GM23338 (cell line): ENCODE measurements around the gene EGFL6. TPM values are rescaled to one million over a fixed set of nuclear protein-coding genes. Genes with fewer than 3 reads are reported as not detected.

Experiments used
- ATAC-seq: fragments of 200-7000 bp; cut with Tn5 transposase; 3 replicates; pipeline ENCODE4 v1.9.1; 2020
- DNase-seq: peaks from one replicate; pipeline ENCODE4 v3.0.0-alpha.2; 2015; ENCODE audit warnings: low spot score
- H2AFZ ChIP-seq: fragments of 200-600 bp; sonication (generic); 2 replicates; pipeline ENCODE4 v1.8.0; 2016; ENCODE audit warnings: antibody characterized with exemption, mild to moderate bottlenecking, moderate library complexity
- H3F3A ChIP-seq: fragments of 200-600 bp; sonication (generic); replicated peaks from 2 replicates; pipeline ENCODE4 v1.8.0; 2017; ENCODE audit warnings: antibody characterized with exemption, mixed run types, low read depth
- H3K27ac ChIP-seq: fragments of 200-600 bp; sonication (generic); 2 replicates; pipeline ENCODE4 v1.6.1; 2016; ENCODE audit warnings: low read depth
- H3K27me3 ChIP-seq: fragments of 200-600 bp; sonication (generic); 2 replicates; pipeline ENCODE4 v1.8.0; 2016; ENCODE audit warnings: mild to moderate bottlenecking, mixed run types, moderate library complexity; ENCODE audit not compliant: insufficient read depth
- H3K36me3 ChIP-seq: fragments of 200-600 bp; sonication (generic); 2 replicates; pipeline ENCODE4 v1.8.0; 2016; ENCODE audit warnings: mild to moderate bottlenecking; ENCODE audit not compliant: insufficient read depth
- H3K4me1 ChIP-seq: fragments of 200-600 bp; sonication (generic); 2 replicates; pipeline ENCODE4 v1.8.0; 2016; ENCODE audit warnings: mild to moderate bottlenecking, moderate library complexity; ENCODE audit not compliant: insufficient read depth
- H3K4me2 ChIP-seq: fragments of 200-600 bp; sonication (generic); 2 replicates; pipeline ENCODE4 v1.7.1; 2017; ENCODE audit warnings: mixed run types
- H3K4me3 ChIP-seq: fragments of 200-600 bp; sonication (generic); 2 replicates; pipeline ENCODE4 v1.6.1; 2016; ENCODE audit warnings: mixed run types
- H3K79me2 ChIP-seq: fragments of 200-600 bp; sonication (generic); replicated peaks from 2 replicates; pipeline ENCODE4 v1.8.0; 2017; ENCODE audit warnings: mild to moderate bottlenecking; ENCODE audit not compliant: insufficient read depth
- H3K9me2 ChIP-seq: fragments of 200-600 bp; sonication (generic); 2 replicates; pipeline ENCODE4 v1.8.0; 2017; ENCODE audit not compliant: insufficient read depth
- H4K20me1 ChIP-seq: fragments of 200-600 bp; sonication (generic); replicated peaks from 2 replicates; pipeline ENCODE4 v1.8.0; 2017; ENCODE audit warnings: mild to moderate bottlenecking; ENCODE audit not compliant: insufficient read depth
- H3K27ac Mint-ChIP-seq: 2 replicates; pipeline ENCODE4 v1.8.0; 2020; ENCODE audit warnings: inconsistent platforms, mild to moderate bottlenecking, moderate library complexity, mixed read lengths
- H3K27me3 Mint-ChIP-seq: 3 replicates; pipeline ENCODE4 v1.8.0; 2022; ENCODE audit warnings: low read depth, mild to moderate bottlenecking, moderate library complexity, mixed read lengths, inconsistent platforms; ENCODE audit not compliant: insufficient read depth, poor library complexity
- H3K36me3 Mint-ChIP-seq: 3 replicates; pipeline ENCODE4 v1.8.0; 2021; ENCODE audit warnings: low read depth, mild to moderate bottlenecking, inconsistent platforms, moderate library complexity, mixed read lengths
- H3K4me1 Mint-ChIP-seq: 3 replicates; pipeline ENCODE4 v1.8.0; 2020; ENCODE audit warnings: mild to moderate bottlenecking, inconsistent platforms, mixed read lengths
- H3K4me3 Mint-ChIP-seq: 3 replicates; pipeline ENCODE4 v1.8.0; 2021; ENCODE audit warnings: moderate library complexity, mild to moderate bottlenecking, inconsistent platforms, mixed read lengths
- H3K9me3 Mint-ChIP-seq: 3 replicates; pipeline ENCODE4 v1.8.0; 2020; ENCODE audit warnings: moderate library complexity, mild to moderate bottlenecking, inconsistent platforms, mixed read lengths
- ETS1 ChIP-seq: IDR thresholded peaks from 2 replicates; pipeline ENCODE4 v1.6.1; 2016; ENCODE audit warnings: antibody characterized with exemption
- EZH2phosphoT487 ChIP-seq: fragments of 200-600 bp; sonication (generic); IDR thresholded peaks from one replicate; pipeline ENCODE4 v1.8.1; 2018; ENCODE audit warnings: antibody characterized with exemption; ENCODE audit not compliant: unreplicated experiment
- JUNB ChIP-seq: IDR thresholded peaks from one replicate; pipeline ENCODE4 v1.6.1; 2016; ENCODE audit warnings: antibody characterized with exemption; ENCODE audit not compliant: unreplicated experiment
- NANOG ChIP-seq: IDR thresholded peaks from 2 replicates; pipeline ENCODE4 v1.6.1; 2016; ENCODE audit warnings: antibody characterized with exemption, borderline replicate concordance
- POLR2AphosphoS5 ChIP-seq: IDR thresholded peaks from 2 replicates; pipeline ENCODE4 v1.6.1; 2016; ENCODE audit warnings: antibody characterized with exemption, low read depth
- REST ChIP-seq: IDR thresholded peaks from one replicate; pipeline ENCODE4 v1.6.1; 2018; ENCODE audit warnings: antibody characterized with exemption; ENCODE audit not compliant: unreplicated experiment
- STAT1 ChIP-seq: IDR thresholded peaks from one replicate; pipeline ENCODE4 v1.6.1; 2016; ENCODE audit warnings: antibody characterized with exemption; ENCODE audit not compliant: unreplicated experiment
- ZNF114 ChIP-seq: fragments of 250-450 bp; sonication (Bioruptor Pico); IDR thresholded peaks from 2 replicates; pipeline ENCODE4 v1.5.0; 2020; ENCODE audit warnings: mild to moderate bottlenecking, moderate library complexity
- ZNF462 ChIP-seq: fragments of 250-450 bp; sonication (Bioruptor Pico); IDR thresholded peaks from 2 replicates; pipeline ENCODE4 v1.5.0; 2020; ENCODE audit warnings: mild to moderate bottlenecking, moderate library complexity
- polyA plus RNA-seq: library from polyadenylated mRNA; unstranded; fragments of >200 nt; fragmentation: Nextera tagmentation; extraction: Ambion mirVana; gene quantifications from 2 replicates; pipeline ENCODE4 v1.2.1, GENCODE V29; 2016
- total RNA-seq: library from RNA; depleted of rRNA; stranded (reverse); fragments of >200 nt; shearing (Covaris generic); gene quantifications from 2 replicates; pipeline ENCODE4 v1.2.3, GENCODE V29; 2014

The EGFL6 gene
- total and polyA plus RNA-seq, 2 experiments from 2014 or later = 1.2 to 2.6 TPM

DNA sequence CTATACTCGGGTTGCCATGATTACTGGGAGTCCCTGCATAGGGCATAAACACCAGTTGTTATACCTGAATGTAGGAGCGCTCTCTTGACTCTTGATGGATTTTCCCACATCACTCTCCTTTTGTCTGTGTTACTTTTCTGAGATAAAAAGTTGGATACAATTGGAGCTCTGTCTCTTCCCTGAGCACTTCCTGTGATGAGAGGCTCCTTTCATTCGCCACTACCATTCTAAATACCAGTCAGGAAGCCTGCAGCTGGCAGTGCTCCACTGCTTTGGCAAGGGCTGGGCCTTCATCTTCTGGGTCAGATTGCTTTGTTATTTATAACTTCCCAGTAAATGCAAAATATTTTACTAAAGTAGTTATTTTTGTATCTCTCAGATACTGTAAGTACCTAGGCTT is 97.4 kb downstream of the EGFL6 start (continued):
- no peak for TF ChIP-seq REST

GRCh38 chrX:13667919-13668318 is 98.5 kb downstream of the EGFL6 start:
- no peaks in the 10 kb centered on the region for H3K36me3 ChIP-seq
- H3K27me3 ChIP-seq = no peaks in the 10 kb centered on the region
- no peak overlapping the region for H3K27ac Mint-ChIP-seq
- no peak overlapping the region for H2AFZ ChIP-seq
- H3K36me3 Mint-ChIP-seq = peaks cover 13% of the 10 kb centered on the region; the same call in 2 of the 3 replicates
- no peaks in the 10 kb centered on the region for H3K27me3 Mint-ChIP-seq
- no peaks in the 10 kb centered on the region for H3K9me2 ChIP-seq
- DNase-seq (no peak), ATAC-seq (no peak)
- H3K4me3 Mint-ChIP-seq = no peak overlapping the region
- no peaks in the 10 kb centered on the region for H3K79me2 ChIP-seq
- H3K4me1 Mint-ChIP-seq = no peaks in the 10 kb centered on the region
- H3K9me3 Mint-ChIP-seq = no peaks in the 10 kb centered on the region
- H3K4me1 ChIP-seq = no peaks in the 10 kb centered on the region
- no peak overlapping the region for H3K27ac ChIP-seq
- H3K4me2 ChIP-seq = no peak overlapping the region
- no peaks in the 10 kb centered on the region for H4K20me1 ChIP-seq
- no peak overlapping the region for H3K4me3 ChIP-seq
- no peaks in the 10 kb centered on the region for H3F3A ChIP-seq
- no peak for TF ChIP-seq JUNB
- no peak for TF ChIP-seq REST
- TF ChIP-seq STAT1 = no peak
- no peak for TF ChIP-seq ZNF114 (CRISPR knock-in tag)
- no peak for TF ChIP-seq EZH2phosphoT487
- no peak for TF ChIP-seq POLR2AphosphoS5
- TF ChIP-seq NANOG = no peak
- TF ChIP-seq ZNF462 (CRISPR knock-in tag) = no peak
- no peak for TF ChIP-seq ETS1
